ENCODE results near the gene CACNA2D4.

CACNA2D4 gene

GRCh38 chr12:1836854-1837421 is 81.5 kb downstream of the CACNA2D4 start:
- H3K4me3 ChIP-seq (ENCODE audit: low read depth, low read length) = no peak overlapping the region
- no peak for TF ChIP-seq CTCF (IDR thresholded peaks at IDR 0.05; ENCODE audit: low read depth, low read length)
- in situ Hi-C loops (cut with HindIII; ENCODE audit: low sequenced_read_pairs) = no loop called here
- DNase-seq (ENCODE audit: low read depth, low spot score) = no peak

GRCh38 chr12:1836241-1836803 is 82.1 kb downstream of the CACNA2D4 start:
- no peak for DNase-seq (ENCODE audit: low read depth, low spot score)
- no peak overlapping the region for H3K4me3 ChIP-seq (ENCODE audit: low read depth, low read length)
- TF ChIP-seq CTCF (IDR thresholded peaks at IDR 0.05; ENCODE audit: low read depth, low read length) = no peak
- in situ Hi-C loops (cut with HindIII; ENCODE audit: low sequenced_read_pairs) = no loop called here

- no peak for DNase-seq (ENCODE audit: low read depth, low spot score)
- H3K4me3 ChIP-seq (ENCODE audit: low read depth, low read length) = no peak overlapping the region
- in situ Hi-C loops (cut with HindIII; ENCODE audit: low sequenced_read_pairs) = no loop called here
- no peak for TF ChIP-seq CTCF (IDR thresholded peaks at IDR 0.05; ENCODE audit: low read depth, low read length)
These were observed 83.0 kb downstream of the CACNA2D4 start for GRCh38 chr12:1835211-1836131.

- TF ChIP-seq CTCF (IDR thresholded peaks at IDR 0.05; ENCODE audit: low read depth, low read length) = no peak
- DNase-seq (ENCODE audit: low read depth, low spot score) = no peak
- in situ Hi-C loops (cut with HindIII; ENCODE audit: low sequenced_read_pairs) = no loop called here
- no peak overlapping the region for H3K4me3 ChIP-seq (ENCODE audit: low read depth, low read length)
These were observed 84.1 kb downstream of the CACNA2D4 start for GRCh38 chr12:1834186-1834925.

- no peak for TF ChIP-seq CTCF (IDR thresholded peaks at IDR 0.05; ENCODE audit: low read depth, low read length)
- no peak for DNase-seq (ENCODE audit: low read depth, low spot score)
- in situ Hi-C loops (cut with HindIII; ENCODE audit: low sequenced_read_pairs) = no loop called here
- no peak overlapping the region for H3K4me3 ChIP-seq (ENCODE audit: low read depth, low read length)
These were observed 84.8 kb downstream of the CACNA2D4 start for GRCh38 chr12:1833596-1834028.

Data from astrocyte of the spinal cord (primary cell).